OCI-LY1 (cell line): ENCODE results near the gene RAPGEFL1.
A peak's percentile ranks its signal among the peaks of the same experiment; 100 is the strongest.

Experiments used
- CTCF ChIP-seq: fragments of 200-600 bp; sonication (generic), shearing (Covaris generic); IDR thresholded peaks from 2 replicates; pipeline ENCODE4 v1.5.1; 2017; ENCODE audit warnings: mild to moderate bottlenecking, antibody characterized with exemption, low read length, moderate library complexity, mixed read lengths
- EZH2 ChIP-seq: fragments of 200-600 bp; sonication (generic), shearing (Covaris generic); IDR thresholded peaks from 2 replicates; pipeline ENCODE4 v1.8.0; 2017; ENCODE audit warnings: borderline replicate concordance, mixed run types, mild to moderate bottlenecking, antibody characterized with exemption, low read length, moderate library complexity, mixed read lengths

- TF ChIP-seq CTCF (peak; percentile 11; the same call in 1 of the 2 replicates), EZH2 (no peak)
Observed at GRCh38 chr17:40218740-40219593, 41.7 kb downstream of the RAPGEFL1 start, which contains the start of gene WIPF2.
